Stimulated activated CD4-positive, alpha-beta T cell treated with anti-CD3 and anti-CD28 coated beads, Interleukin-4, amount 100 ng/mL, for 24 hours (primary cell): Measurements from ENCODE around the gene TPP1.

Experiments used
- DNase-seq: peaks from one replicate; pipeline ENCODE4 v3.0.0-alpha.2; 2020

TPP1 gene

GRCh38 chr11:6646918-6647679 is 27.9 kb upstream of the TPP1 start:
- peak; percentile 23 for DNase-seq

GRCh38 chr11:6646576-6646917 is 27.3 kb upstream of the TPP1 start:
- DNase-seq: no peak

- no peak for DNase-seq
Observed at GRCh38 chr11:6646071-6646470, 26.8 kb upstream of the TPP1 start.

- DNase-seq: no peak
Observed at GRCh38 chr11:6642957-6643356, 23.7 kb upstream of the TPP1 start.

GRCh38 chr11:6640985-6641701 is 21.9 kb upstream of the TPP1 start:
- DNase-seq: no peak

GRCh38 chr11:6640036-6640984 is 21.1 kb upstream of the TPP1 start:
- no peak for DNase-seq

- no peak for DNase-seq
Observed at GRCh38 chr11:6638429-6638828, 19.2 kb upstream of the TPP1 start.

GRCh38 chr11:6637871-6638270 is 18.6 kb upstream of the TPP1 start:
- no peak for DNase-seq

GRCh38 chr11:6636480-6636879 is 17.3 kb upstream of the TPP1 start:
- DNase-seq: no peak

- DNase-seq: no peak
Observed at GRCh38 chr11:6635082-6635932, 16.1 kb upstream of the TPP1 start.

GRCh38 chr11:6634534-6634933 is 15.3 kb upstream of the TPP1 start:
- DNase-seq: no peak

GRCh38 chr11:6633422-6634408 is 14.5 kb upstream of the TPP1 start:
- no peak for DNase-seq

GRCh38 chr11:6632116-6633073 is 13.2 kb upstream of the TPP1 start:
- DNase-seq: no peak

GRCh38 chr11:6631361-6631890 is 12.2 kb upstream of the TPP1 start:
- DNase-seq: no peak

- DNase-seq: no peak
Observed at GRCh38 chr11:6630632-6631291, 11.5 kb upstream of the TPP1 start.

- no peak for DNase-seq
Observed at GRCh38 chr11:6629892-6630631, 10.8 kb upstream of the TPP1 start.

GRCh38 chr11:6629573-6629891 is 10.3 kb upstream of the TPP1 start:
- no peak for DNase-seq

- no peak for DNase-seq
Observed at GRCh38 chr11:6628526-6628925, 9.3 kb upstream of the TPP1 start.
